MM.1S (cell line): ENCODE measurements around the gene CRACDL.

Experiments used
- EZH2 ChIP-seq: fragments of 300-600 bp; sonication (generic); optimal IDR thresholded peaks from 2 replicates; pipeline ENCODE3; 2017; ENCODE audit warnings: low read depth, mild to moderate bottlenecking, antibody characterized with exemption, low read length, mixed read lengths
- EZH2phosphoT487 ChIP-seq: fragments of 300-600 bp; sonication (generic); IDR thresholded peaks from 2 replicates; pipeline ENCODE4 v1.6.1; 2018; ENCODE audit warnings: antibody characterized with exemption, low read length
- TF ChIP-seq, protein P1 (sequence below): fragments of 300-600 bp; sonication (generic); IDR thresholded peaks from 2 replicates; pipeline ENCODE4 v1.5.1; 2016; ENCODE audit warnings: antibody characterized with exemption, low read length, mixed read lengths

DNA sequence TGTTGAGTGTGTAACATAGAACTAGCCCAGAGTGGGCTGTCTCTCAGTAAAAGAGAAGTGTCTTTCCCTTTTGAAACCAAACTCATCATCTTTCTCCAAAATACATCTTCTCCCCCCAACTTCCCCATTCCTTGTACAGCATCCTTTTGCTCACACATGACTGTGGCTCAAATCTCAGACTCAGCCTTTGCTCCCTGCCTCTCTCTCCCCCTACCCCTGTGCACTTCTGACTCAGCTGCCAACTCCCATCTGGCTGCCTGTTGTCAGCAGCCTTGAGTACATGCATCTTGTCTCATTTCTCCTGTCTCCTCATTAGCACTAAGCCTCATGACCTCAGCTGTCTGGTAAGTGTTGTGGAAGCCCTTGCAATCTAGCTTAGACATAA, 187.0 kb downstream of the CRACDL start:
- TF ChIP-seq, protein P1, sequence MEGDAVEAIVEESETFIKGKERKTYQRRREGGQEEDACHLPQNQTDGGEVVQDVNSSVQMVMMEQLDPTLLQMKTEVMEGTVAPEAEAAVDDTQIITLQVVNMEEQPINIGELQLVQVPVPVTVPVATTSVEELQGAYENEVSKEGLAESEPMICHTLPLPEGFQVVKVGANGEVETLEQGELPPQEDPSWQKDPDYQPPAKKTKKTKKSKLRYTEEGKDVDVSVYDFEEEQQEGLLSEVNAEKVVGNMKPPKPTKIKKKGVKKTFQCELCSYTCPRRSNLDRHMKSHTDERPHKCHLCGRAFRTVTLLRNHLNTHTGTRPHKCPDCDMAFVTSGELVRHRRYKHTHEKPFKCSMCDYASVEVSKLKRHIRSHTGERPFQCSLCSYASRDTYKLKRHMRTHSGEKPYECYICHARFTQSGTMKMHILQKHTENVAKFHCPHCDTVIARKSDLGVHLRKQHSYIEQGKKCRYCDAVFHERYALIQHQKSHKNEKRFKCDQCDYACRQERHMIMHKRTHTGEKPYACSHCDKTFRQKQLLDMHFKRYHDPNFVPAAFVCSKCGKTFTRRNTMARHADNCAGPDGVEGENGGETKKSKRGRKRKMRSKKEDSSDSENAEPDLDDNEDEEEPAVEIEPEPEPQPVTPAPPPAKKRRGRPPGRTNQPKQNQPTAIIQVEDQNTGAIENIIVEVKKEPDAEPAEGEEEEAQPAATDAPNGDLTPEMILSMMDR = no peak
- TF ChIP-seq EZH2 = no peak
- no peak for TF ChIP-seq EZH2phosphoT487
